ENCODE results near the gene LRRC2.

Gene LRRC2

DNA sequence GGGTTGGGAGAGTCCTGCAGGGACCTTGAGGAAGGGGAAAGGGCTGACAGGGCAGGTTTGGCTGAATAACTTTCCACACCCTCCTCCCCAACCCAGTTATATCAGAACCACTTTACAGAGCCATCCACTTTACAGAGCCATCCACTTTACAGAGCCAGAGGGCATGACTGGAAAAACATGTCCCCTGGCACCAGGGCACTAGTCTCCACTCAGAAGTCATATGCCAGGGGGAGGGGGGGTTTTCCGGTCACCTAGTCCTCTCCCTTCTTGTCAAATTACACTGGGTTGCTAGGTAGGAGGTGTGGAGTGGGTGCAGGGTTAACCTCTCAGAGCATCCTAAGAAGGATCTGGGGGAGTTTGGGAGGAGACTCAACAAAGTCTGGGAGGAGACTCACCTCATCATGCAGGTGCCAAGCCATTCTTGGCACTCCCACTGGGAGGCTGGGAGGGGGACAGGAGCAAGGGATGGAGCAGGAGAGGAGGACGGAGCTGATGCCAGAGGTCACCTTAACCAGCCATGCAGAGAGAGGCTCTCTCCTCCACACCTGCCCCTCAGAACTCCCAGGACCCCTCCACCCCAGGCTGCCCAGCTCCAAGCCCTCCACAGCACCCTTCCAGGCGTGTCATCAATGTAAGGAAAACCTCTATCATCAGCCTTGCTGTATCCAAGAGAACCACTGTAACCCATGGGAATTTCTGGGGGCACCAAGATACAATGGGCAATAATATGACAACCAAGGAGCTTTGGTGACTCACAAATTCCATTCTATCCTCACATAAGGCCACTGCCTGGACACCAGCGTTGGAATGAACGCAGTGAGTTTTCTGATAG lies 1.7 kb downstream of the LRRC2 start:
- H3K9me3 ChIP-seq (ENCODE audit: insufficient read depth, low read depth, low read length): no peaks in the 10 kb centered on the region
- no peaks in the 10 kb centered on the region for H3K79me2 ChIP-seq (ENCODE audit: insufficient read depth, low read length)
- H3F3A ChIP-seq (ENCODE audit: low read depth): no peaks in the 10 kb centered on the region
- TF ChIP-seq, protein P1, sequence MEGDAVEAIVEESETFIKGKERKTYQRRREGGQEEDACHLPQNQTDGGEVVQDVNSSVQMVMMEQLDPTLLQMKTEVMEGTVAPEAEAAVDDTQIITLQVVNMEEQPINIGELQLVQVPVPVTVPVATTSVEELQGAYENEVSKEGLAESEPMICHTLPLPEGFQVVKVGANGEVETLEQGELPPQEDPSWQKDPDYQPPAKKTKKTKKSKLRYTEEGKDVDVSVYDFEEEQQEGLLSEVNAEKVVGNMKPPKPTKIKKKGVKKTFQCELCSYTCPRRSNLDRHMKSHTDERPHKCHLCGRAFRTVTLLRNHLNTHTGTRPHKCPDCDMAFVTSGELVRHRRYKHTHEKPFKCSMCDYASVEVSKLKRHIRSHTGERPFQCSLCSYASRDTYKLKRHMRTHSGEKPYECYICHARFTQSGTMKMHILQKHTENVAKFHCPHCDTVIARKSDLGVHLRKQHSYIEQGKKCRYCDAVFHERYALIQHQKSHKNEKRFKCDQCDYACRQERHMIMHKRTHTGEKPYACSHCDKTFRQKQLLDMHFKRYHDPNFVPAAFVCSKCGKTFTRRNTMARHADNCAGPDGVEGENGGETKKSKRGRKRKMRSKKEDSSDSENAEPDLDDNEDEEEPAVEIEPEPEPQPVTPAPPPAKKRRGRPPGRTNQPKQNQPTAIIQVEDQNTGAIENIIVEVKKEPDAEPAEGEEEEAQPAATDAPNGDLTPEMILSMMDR (conservative IDR thresholded peaks at IDR 0.05; ENCODE audit: low read length): no peak
- no peak for TF ChIP-seq EZH2phosphoT487 (IDR thresholded peaks at IDR 0.05; ENCODE audit: borderline replicate concordance)
- no peaks in the 10 kb centered on the region for H3K4me1 ChIP-seq (ENCODE audit: insufficient read depth, low read length, poor library complexity, severe bottlenecking)
- no peak overlapping the region for H3K9ac ChIP-seq (ENCODE audit: low read depth, low read length, poor library complexity, severe bottlenecking)
- H3K36me3 ChIP-seq (ENCODE audit: insufficient read depth, low read length): no peaks in the 10 kb centered on the region
- no peak overlapping the region for H3K4me2 ChIP-seq (ENCODE audit: low read depth, low read length, poor library complexity, severe bottlenecking)
- H3K4me3 ChIP-seq (ENCODE audit: low read length, poor library complexity, severe bottlenecking): no peak overlapping the region
- no peaks in the 10 kb centered on the region for H3K9me2 ChIP-seq (replicated peaks; ENCODE audit: low read depth, low read length)
- H3K27me3 ChIP-seq (ENCODE audit: insufficient read depth, low read length, poor library complexity, severe bottlenecking): no peaks in the 10 kb centered on the region
- no peaks in the 10 kb centered on the region for H4K20me1 ChIP-seq (ENCODE audit: insufficient read depth, low read length, poor library complexity, severe bottlenecking)
- H2AFZ ChIP-seq (ENCODE audit: low read length): no peak overlapping the region

DNA sequence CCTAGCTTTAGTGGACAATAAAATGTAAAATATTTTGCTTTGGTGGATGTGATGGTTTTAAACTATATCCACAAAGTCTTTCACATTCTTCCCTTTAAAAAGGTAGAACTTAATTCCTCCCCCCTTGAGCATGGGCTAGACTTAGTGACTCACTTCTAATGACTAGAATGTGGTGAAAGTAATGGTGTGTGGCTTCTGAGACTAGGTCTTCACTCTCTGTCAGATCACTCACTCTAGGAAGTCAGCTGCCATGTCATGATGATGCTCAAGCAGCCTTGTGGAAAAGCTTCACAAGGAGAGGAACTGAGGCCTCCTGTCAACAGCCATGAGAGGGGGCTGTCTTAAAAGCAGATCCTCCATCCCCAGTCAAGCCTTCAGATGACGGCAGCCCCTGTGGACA lies 4.2 kb downstream of the LRRC2 start:
- Histone ChIP-seq H4K20me1 (ENCODE audit: insufficient read depth, low read length, poor library complexity, severe bottlenecking) (no peaks in the 10 kb centered on the region), H2AFZ (ENCODE audit: low read length) (no peak overlapping the region), H3K4me1 (ENCODE audit: insufficient read depth, low read length, poor library complexity, severe bottlenecking) (peaks cover 11% of the 10 kb centered on the region), H3K4me2 (ENCODE audit: low read depth, low read length, poor library complexity, severe bottlenecking) (no peak overlapping the region), H3K9me3 (ENCODE audit: insufficient read depth, low read depth, low read length) (no peaks in the 10 kb centered on the region), H3F3A (ENCODE audit: low read depth) (no peaks in the 10 kb centered on the region), H3K9me2 (replicated peaks; ENCODE audit: low read depth, low read length) (no peaks in the 10 kb centered on the region), H3K36me3 (ENCODE audit: insufficient read depth, low read length) (no peaks in the 10 kb centered on the region), H3K27me3 (ENCODE audit: insufficient read depth, low read length, poor library complexity, severe bottlenecking) (no peaks in the 10 kb centered on the region), H3K79me2 (ENCODE audit: insufficient read depth, low read length) (no peaks in the 10 kb centered on the region), H3K9ac (ENCODE audit: low read depth, low read length, poor library complexity, severe bottlenecking) (no peak overlapping the region), H3K4me3 (ENCODE audit: low read length, poor library complexity, severe bottlenecking) (no peak overlapping the region)
- no peak for TF ChIP-seq EZH2phosphoT487 (IDR thresholded peaks at IDR 0.05; ENCODE audit: borderline replicate concordance)
- TF ChIP-seq, protein P1 (conservative IDR thresholded peaks at IDR 0.05; ENCODE audit: low read length): no peak

- Histone ChIP-seq H3K9me2 (replicated peaks; ENCODE audit: low read depth, low read length) (no peaks in the 10 kb centered on the region), H3K4me3 (ENCODE audit: low read length, poor library complexity, severe bottlenecking) (no peak overlapping the region), H3K79me2 (ENCODE audit: insufficient read depth, low read length) (no peaks in the 10 kb centered on the region), H3K4me2 (ENCODE audit: low read depth, low read length, poor library complexity, severe bottlenecking) (no peak overlapping the region), H3K9ac (ENCODE audit: low read depth, low read length, poor library complexity, severe bottlenecking) (no peak overlapping the region), H3K4me1 (ENCODE audit: insufficient read depth, low read length, poor library complexity, severe bottlenecking) (peaks cover 11% of the 10 kb centered on the region), H3K9me3 (ENCODE audit: insufficient read depth, low read depth, low read length) (no peaks in the 10 kb centered on the region), H2AFZ (ENCODE audit: low read length) (no peak overlapping the region), H3K36me3 (ENCODE audit: insufficient read depth, low read length) (no peaks in the 10 kb centered on the region), H4K20me1 (ENCODE audit: insufficient read depth, low read length, poor library complexity, severe bottlenecking) (no peaks in the 10 kb centered on the region), H3F3A (ENCODE audit: low read depth) (no peaks in the 10 kb centered on the region), H3K27me3 (ENCODE audit: insufficient read depth, low read length, poor library complexity, severe bottlenecking) (no peaks in the 10 kb centered on the region)
- no peak for TF ChIP-seq EZH2phosphoT487 (IDR thresholded peaks at IDR 0.05; ENCODE audit: borderline replicate concordance)
- TF ChIP-seq, protein P1 (conservative IDR thresholded peaks at IDR 0.05; ENCODE audit: low read length): no peak
Observed at GRCh38 chr3:46561511-46561910, 4.6 kb downstream of the LRRC2 start.
